HepG2 (cell line): ENCODE measurements around the gene DCDC2. TPM values are rescaled to one million over a fixed set of nuclear protein-coding genes. Genes with fewer than 3 reads are reported as not detected.

Experiments
- ATAC-seq: fragments of 200-7000 bp; cut with Tn5 transposase; 3 replicates; pipeline ENCODE4 v1.9.1; 2020; ENCODE audit warnings: mild to moderate bottlenecking, moderate library complexity
- BruUV-seq: library from RNA; stranded (reverse); fragments of 400-500 nt; replicated peaks from 2 replicates; lab custom pipeline; 2021; lab: Mats Ljungman, UMichigan
- CTCF ChIA-PET: fragments of 300-600 bp; formaldehyde crosslinking; extraction: SDS; loops from one replicate; lab custom pipeline; 2021; ENCODE audit warnings: low total read pairs, inconsistent platforms, low intra/inter-chr PET ratio; lab: Yijun Ruan, JAX
- POLR2A ChIA-PET: fragments of 350-600 bp; sonication (Branson Sonifier 250); formaldehyde crosslinking; loops from one replicate; lab custom pipeline; 2020; ENCODE audit warnings: antibody characterized with exemption, inconsistent platforms; lab: Yijun Ruan, JAX
- DNase-seq: peaks from one replicate; pipeline ENCODE4 v3.0.0-alpha.2; 2015; ENCODE audit warnings: low spot score
- FAIRE-seq: peaks from 3 replicates; lab custom pipeline; 2011; peaks lifted over from hg19 to GRCh38; lab: Jason Lieb, UNC
- H2AFZ ChIP-seq: one replicate; pipeline ENCODE4 v1.6.1; 2011; ENCODE audit warnings: low read length, inconsistent platforms
- H3K27ac ChIP-seq: fragments of 300-600 bp; 3 replicates; pipeline ENCODE4 v1.8.0; 2011; ENCODE audit warnings: mixed run types, mild to moderate bottlenecking, mixed read lengths, low read length, inconsistent platforms; ENCODE audit not compliant: insufficient read depth; ENCODE audit errors: extremely low read length
- H3K27me3 ChIP-seq, 2 experiments: fragments of 200-600 bp in 1 of 2; 2 replicates in 1 of 2; 3 replicates in 1 of 2; pipeline versions ENCODE4 v1.6.0 to v1.8.0; 2011; ENCODE audit warnings: low read length in 2 of 2, mild to moderate bottlenecking in 2 of 2, moderate library complexity in 2 of 2, inconsistent platforms in 1 of 2; ENCODE audit not compliant: insufficient read depth in 2 of 2, control insufficient read depth in 1 of 2
- H3K36me3 ChIP-seq, 2 experiments: fragments of 200-600 bp in 1 of 2; replicated peaks in 1 of 2; 2 replicates in 1 of 2; 3 replicates in 1 of 2; pipeline versions ENCODE4 v1.5.1 to v1.8.0; 2011; ENCODE audit warnings: low read length in 2 of 2, inconsistent platforms in 1 of 2; ENCODE audit not compliant: insufficient read depth in 2 of 2, control insufficient read depth in 1 of 2
- H3K4me1 ChIP-seq: 2 replicates; pipeline ENCODE4 v1.5.1; 2012; ENCODE audit warnings: low read length, inconsistent platforms; ENCODE audit not compliant: insufficient read depth
- H3K4me2 ChIP-seq: 2 replicates; pipeline ENCODE4 v1.6.0; 2011; ENCODE audit warnings: low read depth, low read length, inconsistent platforms
- H3K4me3 ChIP-seq, 3 experiments: fragments of 200-600 bp in 1 of 3; sonication (generic), shearing (Covaris generic) in 1 of 3; replicated peaks in 1 of 3; 2 replicates each; pipeline ENCODE4 v1.5.1; 2011 to 2016; ENCODE audit warnings: low read length in 3 of 3, inconsistent platforms in 2 of 3, low read depth in 2 of 3, mild to moderate bottlenecking in 2 of 3, control low read depth in 1 of 3, mixed read lengths in 1 of 3; ENCODE audit not compliant: insufficient read depth in 1 of 3
- H3K79me2 ChIP-seq: one replicate; pipeline ENCODE4 v1.6.1; 2011; ENCODE audit warnings: low read length, inconsistent platforms; ENCODE audit not compliant: insufficient read depth
- H3K9ac ChIP-seq: 2 replicates; pipeline ENCODE4 v1.6.0; 2011; ENCODE audit warnings: mild to moderate bottlenecking, low read depth, low read length, inconsistent platforms; ENCODE audit not compliant: insufficient read depth
- H3K9me3 ChIP-seq: 2 replicates; pipeline ENCODE4 v1.5.1; 2012; ENCODE audit warnings: mild to moderate bottlenecking, low read length
- H4K20me1 ChIP-seq: 2 replicates; pipeline ENCODE4 v1.6.0; 2011; ENCODE audit warnings: inconsistent platforms, mild to moderate bottlenecking, low read length, moderate library complexity; ENCODE audit not compliant: insufficient read depth
- IRF2 ChIP-seq: IDR thresholded peaks from 2 replicates; pipeline ENCODE4 v1.6.1; 2018; ENCODE audit warnings: missing genetic modification reagents, missing compliant biosample characterization
- ISL2 ChIP-seq: sonication (generic); formaldehyde crosslinking; IDR thresholded peaks from 2 replicates; pipeline ENCODE4 v1.5.0; 2020; ENCODE audit warnings: missing genetic modification reagents
- PHF5A ChIP-seq: IDR thresholded peaks from one replicate; pipeline ENCODE4 v1.6.1; 2018; ENCODE audit warnings: low read depth, missing genetic modification reagents; ENCODE audit not compliant: unreplicated experiment
- SAFB2 ChIP-seq: sonication (generic); formaldehyde crosslinking; IDR thresholded peaks from 2 replicates; pipeline ENCODE4 v1.5.1; 2020; ENCODE audit warnings: missing genetic modification reagents, low read depth, mild to moderate bottlenecking, borderline replicate concordance
- SP4 ChIP-seq: sonication (generic); formaldehyde crosslinking; IDR thresholded peaks from 2 replicates; pipeline ENCODE4 v1.8.1; 2023; ENCODE audit warnings: mild to moderate bottlenecking, missing genetic modification reagents
- ZNF607 ChIP-seq: sonication (generic); formaldehyde crosslinking; IDR thresholded peaks from 2 replicates; pipeline ENCODE4 v1.5.1; 2020; ENCODE audit warnings: missing genetic modification reagents, mild to moderate bottlenecking, borderline replicate concordance
- WGBS: methylation state at CpG from one replicate; pipeline ENCODE4 v1.1.6; 2017; ENCODE audit warnings: low lambda C conversion rate; 5-methylcytosine and 5-hydroxymethylcytosine counted together
- in situ Hi-C: cut with HindIII; loops from 2 replicates; pipeline ENCODE4 v1.10.0; 2017; ENCODE audit warnings: low pct_unique_long_range_greater_than_20kb; ENCODE audit not compliant: extremely low pct_ligation_motif_present
- intact Hi-C: fragments of 100-400 bp; cut with micrococcal nuclease; formaldehyde crosslinking; loops from one replicate; pipeline ENCODE4 v1.10.0; 2022; ENCODE audit not compliant: unreplicated experiment
- polyA plus RNA-seq, 8 experiments: library from polyadenylated mRNA; depleted of rRNA in 3 of 8; stranded (reverse) in 7 of 8; unstranded in 1 of 8; fragments of >200 nt; fragmentation: Illumina TruSeq in 4 of 8; extraction: Trizol in 4 of 8; gene quantifications; 2 replicates each; pipeline versions ENCODE4 v1.2.1 to v1.2.3, GENCODE V29; 2011 to 2016; ENCODE audit warnings: low read depth in 4 of 8, missing spikeins in 1 of 8, mixed read lengths in 1 of 8; ENCODE audit not compliant: insufficient read depth in 1 of 8
- total RNA-seq, 5 experiments: library from RNA; depleted of rRNA; stranded (reverse); fragments of >200 nt; fragmentation: Illumina TruSeq; extraction: Trizol; gene quantifications; 2 replicates each; pipeline ENCODE4 v1.2.3, GENCODE V29; 2016; ENCODE audit warnings: low read depth in 1 of 5
- TF ChIP-seq, protein P1 (sequence below): sonication (generic); formaldehyde crosslinking; IDR thresholded peaks from 2 replicates; pipeline ENCODE4 v1.8.1; 2023; ENCODE audit warnings: mild to moderate bottlenecking, inconsistent platforms, moderate library complexity, missing genetic modification reagents, borderline replicate concordance

The DCDC2 gene
- total and polyA plus RNA-seq, 2 of the 13 experiments (the other 11 are each of a cell fraction or from before 2014, with no cell fraction given) = 9.0 to 36.2 TPM

DNA sequence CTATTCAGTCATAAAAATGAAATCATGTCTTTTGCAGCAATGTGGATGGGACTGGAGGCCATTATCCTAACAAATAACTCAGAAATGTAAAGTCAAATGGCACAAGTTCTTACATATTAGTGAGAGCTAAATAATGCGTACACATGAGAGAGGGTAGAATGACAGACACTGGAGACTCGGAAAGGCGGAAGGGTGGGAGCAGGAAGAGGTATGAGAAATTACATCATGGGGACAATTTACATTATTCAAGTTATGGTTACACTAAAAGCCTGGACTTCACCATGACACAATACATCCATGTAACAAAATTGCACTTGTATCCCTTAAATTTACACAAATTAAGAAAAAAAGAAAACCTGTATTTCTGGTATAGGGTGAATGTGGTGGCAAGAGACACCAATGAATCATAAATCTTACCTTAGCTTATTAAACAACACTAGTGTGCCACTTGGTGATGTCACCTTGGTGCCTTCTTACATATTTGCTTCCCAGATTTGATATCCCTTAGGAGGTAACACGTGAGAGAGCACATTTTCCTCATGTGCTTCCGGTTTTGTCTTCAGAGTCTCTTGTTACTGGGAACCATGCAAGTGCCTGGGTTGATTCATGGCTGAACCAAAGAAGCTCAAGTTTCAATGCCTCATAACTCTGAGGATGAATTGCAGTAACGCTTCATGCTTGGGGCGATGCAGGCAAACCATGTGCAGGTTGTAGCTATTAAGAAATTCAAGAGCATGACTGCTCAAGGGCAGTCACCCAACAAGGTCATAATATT lies 84.6 kb downstream of the DCDC2 start:
- Histone ChIP-seq H3K9me3 (no peaks in the 10 kb centered on the region), H3K79me2 (no peaks in the 10 kb centered on the region), H3K9ac (no peak overlapping the region), H3K4me2 (no peak overlapping the region), H3K27ac (no peak overlapping the region), H2AFZ (no peak overlapping the region), H3K27me3 (no peaks in the 10 kb centered on the region), H4K20me1 (no peaks in the 10 kb centered on the region), H3K4me1 (no peaks in the 10 kb centered on the region), H3K4me3 (no peak overlapping the region), H3K36me3 (peaks cover 30 to 46% of the 10 kb centered on the region in 2 experiments)
- FAIRE-seq = no peak
- ChIA-PET POLR2A (no interaction called here), CTCF (interaction anchor here (2.9 kb wide), 1 partner anchor 209 kb away, joined by 25 read pairs; no protein-coding TSS in a partner anchor)
- no peak for ATAC-seq
- TF ChIP-seq SAFB2 (CRISPR knock-in tag) (no peak), ISL2 (CRISPR knock-in tag) (no peak), IRF2 (CRISPR knock-in tag) (no peak), PHF5A (CRISPR knock-in tag) (no peak)
- intact Hi-C loops (no loop called here), in situ Hi-C loops (loop anchor here (5.0 kb wide), 1 partner anchor 206 kb away; no protein-coding TSS in a partner anchor)
- BruUV-seq = no TSS peak
- WGBS = 83% methylated on average over 7 of the region's 7 CpGs
- no peak for DNase-seq

DNA sequence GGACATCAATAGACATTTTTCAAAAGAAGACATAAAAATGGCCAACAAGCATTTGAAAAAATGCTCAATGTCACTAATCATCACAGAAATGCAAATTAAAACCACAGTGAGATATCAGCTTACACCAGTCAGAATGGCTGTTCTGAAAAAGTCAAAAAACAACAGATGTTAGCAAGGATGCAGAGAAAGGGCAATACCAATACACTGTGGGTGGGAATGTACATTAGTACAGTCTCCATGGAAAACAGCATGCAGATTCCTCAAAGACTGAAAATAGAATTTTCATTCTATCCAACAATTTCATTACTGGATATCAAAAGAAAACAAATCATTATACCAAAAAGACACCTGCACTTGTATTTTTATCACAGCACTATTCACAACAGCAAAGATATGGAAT lies 85.3 kb downstream of the DCDC2 start:
- Histone ChIP-seq H3K4me1 (no peaks in the 10 kb centered on the region), H3K9me3 (no peaks in the 10 kb centered on the region), H3K27ac (no peak overlapping the region), H3K27me3 (no peaks in the 10 kb centered on the region), H3K4me2 (no peak overlapping the region), H3K4me3 (no peak overlapping the region), H4K20me1 (no peaks in the 10 kb centered on the region), H3K9ac (no peak overlapping the region), H3K36me3 (peaks cover 31 to 43% of the 10 kb centered on the region in 2 experiments), H2AFZ (no peak overlapping the region), H3K79me2 (no peaks in the 10 kb centered on the region)
- ChIA-PET POLR2A (no interaction called here), CTCF (no interaction called here)
- no TSS peak for BruUV-seq
- intact Hi-C loops (no loop called here), in situ Hi-C loops (loop anchor here (5.0 kb wide), 1 partner anchor 205 kb away; no protein-coding TSS in a partner anchor)
- TF ChIP-seq, protein P1, sequence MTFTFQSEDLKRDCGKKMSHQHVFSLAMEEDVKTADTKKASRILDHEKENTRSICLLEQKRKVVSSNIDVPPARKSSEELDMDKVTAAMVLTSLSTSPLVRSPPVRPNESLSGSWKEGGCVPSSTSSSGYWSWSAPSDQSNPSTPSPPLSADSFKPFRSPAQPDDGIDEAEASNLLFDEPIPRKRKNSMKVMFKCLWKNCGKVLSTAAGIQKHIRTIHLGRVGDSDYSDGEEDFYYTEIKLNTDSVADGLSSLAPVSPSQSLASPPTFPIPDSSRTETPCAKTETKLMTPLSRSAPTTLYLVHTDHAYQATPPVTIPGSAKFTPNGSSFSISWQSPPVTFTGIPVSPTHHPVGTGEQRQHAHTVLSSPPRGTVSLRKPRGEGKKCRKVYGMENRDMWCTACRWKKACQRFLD (CRISPR knock-in tag) = no peak
- TF ChIP-seq SP4 (no peak), ZNF607 (CRISPR knock-in tag) (no peak)
- no peak for FAIRE-seq
- DNase-seq = no peak
- no peak for ATAC-seq
